Epithelial cell of esophagus (primary cell): ENCODE measurements around the gene HSF2BP.

Source experiments
- DNase-seq: peaks from one replicate; pipeline ENCODE4 v3.0.0; 2010; ENCODE audit warnings: low read depth
- H3K4me3 ChIP-seq: 2 replicates; pipeline ENCODE4 v1.5.1; 2011; ENCODE audit warnings: mild to moderate bottlenecking, low read length, control low read depth
- CTCF ChIP-seq: IDR thresholded peaks from 2 replicates; pipeline ENCODE4 v1.5.1; 2011; ENCODE audit warnings: low read depth, mild to moderate bottlenecking, low read length, control low read depth, inconsistent platforms; ENCODE audit not compliant: insufficient read depth; ENCODE audit errors: missing control alignments

Gene HSF2BP

GRCh38 chr21:43611598-43612369 lies 47.5 kb downstream of the HSF2BP start:
- TF ChIP-seq CTCF: peak; percentile 67
- H3K4me3 ChIP-seq: no peak overlapping the region
- DNase-seq: peak; percentile 56

- H3K4me3 ChIP-seq: no peak overlapping the region
- TF ChIP-seq CTCF: no peak
- DNase-seq: peak; percentile 95
Measured at GRCh38 chr21:43609501-43610340, 49.6 kb downstream of the HSF2BP start.

- H3K4me3 ChIP-seq: no peak overlapping the region
- no peak for DNase-seq
- no peak for TF ChIP-seq CTCF
Measured at GRCh38 chr21:43608664-43609063, 50.6 kb downstream of the HSF2BP start.

- no peak overlapping the region for H3K4me3 ChIP-seq
- peak; percentile 82 for DNase-seq
- TF ChIP-seq CTCF: no peak
Measured at GRCh38 chr21:43608225-43608624, 51.1 kb downstream of the HSF2BP start.

- H3K4me3 ChIP-seq: no peak overlapping the region
- DNase-seq: no peak
- TF ChIP-seq CTCF: no peak
Measured at GRCh38 chr21:43605320-43606215, 53.7 kb downstream of the HSF2BP start.

GRCh38 chr21:43604505-43605204 lies 54.6 kb downstream of the HSF2BP start:
- TF ChIP-seq CTCF: no peak
- DNase-seq: no peak

More at GRCh38 chr21:43604505-43605204, 54.6 kb downstream of the HSF2BP start:
- H3K4me3 ChIP-seq: no peak overlapping the region
